Left lung (tissue), 10 donors: ENCODE results near the gene GGN. TPM values are rescaled to one million over a fixed set of nuclear protein-coding genes. Genes with fewer than 3 reads are reported as not detected.
A peak's percentile ranks its signal among the peaks of the same experiment; 100 is the strongest.

Experiments used
- ATAC-seq: fragments of 200-7000 bp; cut with Tn5 transposase; one replicate; pipeline ENCODE4 v1.9.1; 2020; ENCODE audit warnings: moderate library complexity
- DNase-seq, 4 donors: peaks; one replicate each; pipeline ENCODE4 v3.0.0-alpha.2; 2013 to 2020
- H3K27ac ChIP-seq, 2 donors: fragments of 200-600 bp; sonication (generic) in 1 of 2; one replicate each; pipeline versions ENCODE4 v1.5.0 to v1.8.0; 2020 to 2021
- H3K27me3 ChIP-seq, 2 donors: fragments of 200-600 bp; sonication (generic) in 1 of 2; one replicate each; pipeline versions ENCODE4 v1.5.0 to v1.8.0; 2020 to 2021
- H3K36me3 ChIP-seq, 2 donors: fragments of 200-600 bp; sonication (generic) in 1 of 2; one replicate each; pipeline versions ENCODE4 v1.5.0 to v1.8.0; 2020 to 2021
- H3K4me1 ChIP-seq, 2 donors: fragments of 200-600 bp; one replicate each; pipeline ENCODE4 v1.8.0; 2021
- H3K4me3 ChIP-seq, 2 donors: fragments of 200-600 bp; sonication (generic) in 1 of 2; one replicate each; pipeline versions ENCODE4 v1.5.0 to v1.8.0; 2020 to 2021; ENCODE audit warnings: mild to moderate bottlenecking in 1 of 2
- H3K9me3 ChIP-seq, 2 donors: fragments of 200-600 bp; sonication (generic) in 1 of 2; one replicate each; pipeline versions ENCODE4 v1.5.0 to v1.8.0; 2020 to 2021
- intact Hi-C, 2 donors: fragments of 100-400 bp; cut with DNase I; formaldehyde crosslinking; loops; one replicate each; pipeline versions ENCODE4 v1.11.2 to v1.14.2; 2022
- polyA plus RNA-seq, 6 donors: library from polyadenylated mRNA; unstranded; fragments of 120-200 nt; gene quantifications; one replicate each; pipeline ENCODE4 v1.2.1, GENCODE V29; 2013; ENCODE audit not compliant: insufficient read length in 6 of 6
- total RNA-seq, 2 donors: library from RNA; stranded (reverse); fragmentation: NEBNext Ultra II Directional; extraction: Animal tissue kit (Norgen Biotek cat#: 25700); gene quantifications; one replicate each; pipeline ENCODE4 v1.2.1, GENCODE V29; 2021
- TF ChIP-seq, protein P1 (sequence below), 2 donors: fragments of 200-600 bp; sonication (generic) in 1 of 2; IDR thresholded peaks; one replicate each; pipeline versions ENCODE4 v1.5.0 to v1.8.0; 2021; ENCODE audit warnings: antibody characterized with exemption in 2 of 2
- donor health status: DM: no; HTN: yes; CAD: no.
- donor health status: DM: no; HTN: no; CAD: no.

The GGN gene
- total and polyA plus RNA-seq, 8 donors, result 0.16 to 0.77 (median 0.34) TPM; not detected in 1

DNA sequence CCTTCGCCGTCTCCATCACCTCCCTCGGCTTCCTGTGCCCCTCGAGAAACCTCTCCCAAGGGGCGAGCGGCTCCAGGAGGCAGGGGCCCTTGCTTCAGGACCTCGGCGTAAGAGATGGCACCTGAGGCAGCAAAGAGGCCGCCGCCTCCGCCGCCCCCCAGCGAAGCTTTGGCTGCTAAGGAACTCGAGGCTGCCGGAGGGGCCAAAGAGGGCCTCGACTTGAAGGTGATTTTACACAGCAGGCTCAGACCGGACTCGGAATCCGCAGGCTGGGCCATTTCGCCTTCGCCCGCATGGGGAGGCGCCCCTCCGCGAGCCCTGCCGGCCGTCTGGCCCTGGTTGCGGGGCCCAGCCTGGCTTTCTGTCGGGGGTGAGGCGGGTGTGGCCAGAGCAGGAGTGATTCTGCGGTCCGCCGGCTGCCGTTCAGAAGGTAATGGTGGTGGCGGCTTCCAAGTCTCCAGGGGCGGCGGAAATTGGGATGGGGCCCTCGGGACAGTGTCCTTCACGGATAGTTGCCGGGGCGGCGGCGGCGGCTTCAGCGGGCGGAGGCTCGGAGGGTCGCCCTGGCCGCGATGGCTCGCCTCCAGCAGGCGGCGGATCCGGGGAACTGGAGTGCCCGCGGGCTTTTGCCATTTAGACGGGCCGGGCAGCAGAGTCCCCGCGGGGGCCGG lies 1.4 kb downstream of the GGN start:
- intact Hi-C loops, result no loop called here
- ATAC-seq (no peak), DNase-seq (peak in 1 of 4 donors; percentile 83)
- Histone ChIP-seq H3K36me3 (peaks cover 0 to 49% of the 10 kb centered on the region in 2 donors), H3K4me1 (peaks cover 17 to 42% of the 10 kb centered on the region in 2 donors), H3K4me3 (peak overlapping the region in 1 of 2 donors; percentile 54), H3K27me3 (peaks cover 0 to 68% of the 10 kb centered on the region in 2 donors), H3K27ac (no peak overlapping the region), H3K9me3 (no peaks in the 10 kb centered on the region)
- TF ChIP-seq, protein P1, sequence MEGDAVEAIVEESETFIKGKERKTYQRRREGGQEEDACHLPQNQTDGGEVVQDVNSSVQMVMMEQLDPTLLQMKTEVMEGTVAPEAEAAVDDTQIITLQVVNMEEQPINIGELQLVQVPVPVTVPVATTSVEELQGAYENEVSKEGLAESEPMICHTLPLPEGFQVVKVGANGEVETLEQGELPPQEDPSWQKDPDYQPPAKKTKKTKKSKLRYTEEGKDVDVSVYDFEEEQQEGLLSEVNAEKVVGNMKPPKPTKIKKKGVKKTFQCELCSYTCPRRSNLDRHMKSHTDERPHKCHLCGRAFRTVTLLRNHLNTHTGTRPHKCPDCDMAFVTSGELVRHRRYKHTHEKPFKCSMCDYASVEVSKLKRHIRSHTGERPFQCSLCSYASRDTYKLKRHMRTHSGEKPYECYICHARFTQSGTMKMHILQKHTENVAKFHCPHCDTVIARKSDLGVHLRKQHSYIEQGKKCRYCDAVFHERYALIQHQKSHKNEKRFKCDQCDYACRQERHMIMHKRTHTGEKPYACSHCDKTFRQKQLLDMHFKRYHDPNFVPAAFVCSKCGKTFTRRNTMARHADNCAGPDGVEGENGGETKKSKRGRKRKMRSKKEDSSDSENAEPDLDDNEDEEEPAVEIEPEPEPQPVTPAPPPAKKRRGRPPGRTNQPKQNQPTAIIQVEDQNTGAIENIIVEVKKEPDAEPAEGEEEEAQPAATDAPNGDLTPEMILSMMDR (IDR thresholded peaks at IDR 0.05), result no peak

DNA sequence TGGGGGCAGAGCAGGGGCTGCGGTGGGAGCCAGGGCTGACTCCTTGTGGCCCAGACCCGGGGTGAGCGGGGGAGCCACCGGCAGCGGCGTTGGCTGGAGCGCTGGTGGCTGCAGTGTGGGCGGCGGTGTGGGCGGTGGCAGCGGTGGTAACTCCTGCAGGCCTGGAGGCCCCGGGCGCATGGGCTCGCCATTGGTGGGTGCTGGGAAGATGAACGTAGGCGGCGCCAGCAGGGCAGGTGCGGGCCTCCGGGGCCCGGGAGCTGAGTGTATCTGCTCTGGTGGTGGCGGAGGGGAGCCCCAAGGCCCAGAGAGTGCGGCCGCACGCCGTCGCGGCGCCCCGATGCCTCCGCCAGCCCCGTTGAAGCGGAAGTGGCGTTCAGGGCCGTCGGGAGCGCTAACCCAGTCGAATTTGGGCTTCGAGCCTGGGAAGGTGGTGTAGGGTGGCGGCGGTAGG lies 2.0 kb downstream of the GGN start:
- Histone ChIP-seq H3K36me3 (peaks cover 0 to 55% of the 10 kb centered on the region in 2 donors), H3K9me3 (no peaks in the 10 kb centered on the region), H3K27ac (no peak overlapping the region), H3K4me3 (no peak overlapping the region), H3K4me1 (peaks cover 17 to 42% of the 10 kb centered on the region in 2 donors), H3K27me3 (peaks cover 0 to 62% of the 10 kb centered on the region in 2 donors)
- ATAC-seq (no peak), DNase-seq (peak in 1 of 4 donors; percentile 82)
- TF ChIP-seq, protein P1 (IDR thresholded peaks at IDR 0.05), result no peak
- intact Hi-C loops, result no loop called here

DNA sequence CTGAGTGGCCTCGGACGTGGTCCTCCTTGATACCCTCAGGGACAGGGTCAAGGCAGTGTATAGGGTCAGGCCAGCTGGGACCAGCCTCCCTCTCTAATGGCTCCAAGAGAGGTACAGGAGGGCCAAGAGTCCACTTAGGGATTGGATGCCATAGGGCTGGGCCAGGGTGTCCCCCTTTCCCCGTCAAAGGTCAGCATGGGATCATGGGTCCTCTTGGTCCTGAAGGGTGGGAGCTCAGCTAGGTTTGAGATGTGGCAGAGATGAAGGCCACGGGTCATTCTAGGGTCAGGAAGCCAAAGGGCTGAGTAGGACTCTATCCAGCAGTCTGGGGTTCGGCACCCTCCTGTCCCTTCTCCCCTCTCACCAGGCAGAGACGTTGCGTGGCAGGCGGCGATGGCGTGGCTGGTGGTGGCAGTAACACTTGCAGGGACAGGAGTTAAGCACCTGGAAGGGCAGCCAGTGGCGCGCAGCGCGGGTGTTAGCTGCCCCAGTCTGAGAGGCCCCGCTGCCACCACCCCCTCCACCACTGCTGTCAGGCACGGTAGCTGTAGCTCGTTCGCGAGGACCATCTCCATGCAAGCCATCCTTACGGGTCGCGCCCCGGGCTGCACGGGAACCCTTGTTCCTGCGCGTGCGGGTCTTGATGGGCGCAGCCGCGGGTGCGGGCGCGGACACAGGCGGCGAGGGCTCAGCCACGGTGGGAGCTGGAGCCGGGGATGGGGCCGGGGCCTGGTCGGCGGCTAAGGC lies 2.6 kb downstream of the GGN start:
- H3K4me1 ChIP-seq, result peaks cover 17 to 42% of the 10 kb centered on the region in 2 donors
- H3K27ac ChIP-seq, result no peak overlapping the region
- TF ChIP-seq, protein P1 (IDR thresholded peaks at IDR 0.05), result no peak
- peaks cover 0 to 61% of the 10 kb centered on the region in 2 donors for H3K36me3 ChIP-seq
- peak in 1 of 4 donors; percentile 78 for DNase-seq
- peaks cover 0 to 57% of the 10 kb centered on the region in 2 donors for H3K27me3 ChIP-seq
- no peaks in the 10 kb centered on the region for H3K9me3 ChIP-seq
- ATAC-seq, result no peak
- H3K4me3 ChIP-seq, result no peak overlapping the region
- intact Hi-C loops, result no loop called here

DNA sequence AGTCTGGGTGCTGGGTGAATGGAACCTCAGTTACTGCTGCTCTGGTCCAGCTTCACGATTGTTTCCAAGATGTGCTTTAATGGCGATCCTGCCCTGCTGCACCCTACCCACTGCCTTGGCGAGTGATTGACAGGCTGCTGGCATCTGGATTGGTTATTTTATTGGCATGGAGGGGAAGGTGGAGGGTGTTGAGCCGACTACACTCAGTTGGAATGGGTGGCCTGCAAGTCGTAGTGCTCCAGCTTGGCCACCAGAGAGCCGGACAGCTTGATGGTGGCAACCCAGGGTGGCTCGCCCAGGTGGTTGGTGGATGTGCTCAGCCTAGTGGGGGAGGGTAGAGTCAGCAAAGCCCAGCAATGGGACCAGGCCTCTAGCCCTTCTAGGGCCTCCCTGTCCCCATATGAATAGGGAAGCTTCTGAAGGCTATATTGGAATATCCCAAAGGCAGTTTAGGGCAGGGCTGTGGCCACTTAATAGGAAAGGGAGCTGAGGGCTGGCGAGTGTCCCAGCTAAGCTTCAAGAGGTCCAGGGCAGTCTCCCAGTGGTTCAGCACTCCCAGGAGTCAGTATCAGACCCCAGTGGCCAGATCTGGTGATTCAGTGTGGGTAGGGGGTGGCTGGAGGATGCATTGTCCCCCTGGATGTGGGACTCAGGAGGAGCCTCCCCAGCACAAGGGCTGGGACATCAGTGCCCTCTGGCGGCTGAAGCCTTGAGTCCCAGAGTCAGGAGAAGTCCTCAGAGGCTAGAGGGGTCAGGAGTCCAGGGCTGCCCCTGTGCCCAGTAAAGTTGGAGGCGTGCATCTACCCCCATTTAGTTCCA lies 3.4 kb downstream of the GGN start:
- Histone ChIP-seq H3K9me3 (no peaks in the 10 kb centered on the region), H3K36me3 (peaks cover 0 to 69% of the 10 kb centered on the region in 2 donors)

More for the DNA sequence above, 3.4 kb downstream of the GGN start:
- ATAC-seq (no peak), DNase-seq (no peak)
- H3K4me1 ChIP-seq, result peaks cover 17 to 40% of the 10 kb centered on the region in 2 donors
- intact Hi-C loops, result no loop called here
- H3K4me3 ChIP-seq, result no peak overlapping the region
- no peak overlapping the region for H3K27ac ChIP-seq
- peaks cover 0 to 49% of the 10 kb centered on the region in 2 donors for H3K27me3 ChIP-seq
- TF ChIP-seq, protein P1 (IDR thresholded peaks at IDR 0.05), result no peak
